NB4 (cell line): ENCODE measurements around the gene ZNF554.

ENCODE experiments used
- CTCF ChIP-seq: IDR thresholded peaks from one replicate; pipeline ENCODE4 v1.5.1; 2012; ENCODE audit warnings: low read depth, low read length
- MAX ChIP-seq: IDR thresholded peaks from 2 replicates; pipeline ENCODE4 v1.6.1; 2011; ENCODE audit warnings: low read depth, low read length
- MYC ChIP-seq: IDR thresholded peaks from 2 replicates; pipeline ENCODE4 v1.6.1; 2011; ENCODE audit warnings: low read depth, low read length
- POLR2A ChIP-seq: IDR thresholded peaks from 2 replicates; pipeline ENCODE4 v1.6.1; 2011; ENCODE audit warnings: mild to moderate bottlenecking; ENCODE audit not compliant: insufficient read length; ENCODE audit errors: extremely low read depth

GRCh38 chr19:2863816-2864215, 44.1 kb downstream of the ZNF554 start:
- no peak for TF ChIP-seq CTCF
- no peak for TF ChIP-seq MAX
- no peak for TF ChIP-seq POLR2A
- no peak for TF ChIP-seq MYC
